Measurements from ENCODE around the gene ING4.

The ING4 gene

DNA sequence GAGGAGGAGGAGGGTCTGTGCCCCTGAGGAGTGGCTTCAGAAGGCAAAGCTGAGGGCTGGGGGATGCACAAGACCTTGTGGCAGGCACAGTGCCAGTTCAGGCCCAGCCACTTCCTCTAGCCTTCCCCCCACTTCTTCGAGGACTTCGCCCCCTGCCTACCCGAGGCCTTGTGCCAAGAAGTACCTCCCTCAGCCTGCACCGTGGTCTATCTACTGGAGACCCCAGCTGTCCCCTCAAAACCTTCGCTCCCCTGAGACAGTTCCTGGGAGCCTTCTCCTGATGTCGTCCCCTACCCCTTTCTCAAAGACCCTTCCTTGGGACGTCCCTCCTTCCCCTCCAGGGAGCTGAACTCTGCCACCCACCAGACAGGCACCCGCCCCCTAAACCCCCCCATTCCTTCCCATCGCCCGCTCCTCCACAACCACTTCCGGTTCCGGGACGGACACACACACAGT lies 25.7 kb upstream of the ING4 start:
- peak; percentile 2 for DNase-seq (ENCODE audit: low read depth, low spot score)

DNA sequence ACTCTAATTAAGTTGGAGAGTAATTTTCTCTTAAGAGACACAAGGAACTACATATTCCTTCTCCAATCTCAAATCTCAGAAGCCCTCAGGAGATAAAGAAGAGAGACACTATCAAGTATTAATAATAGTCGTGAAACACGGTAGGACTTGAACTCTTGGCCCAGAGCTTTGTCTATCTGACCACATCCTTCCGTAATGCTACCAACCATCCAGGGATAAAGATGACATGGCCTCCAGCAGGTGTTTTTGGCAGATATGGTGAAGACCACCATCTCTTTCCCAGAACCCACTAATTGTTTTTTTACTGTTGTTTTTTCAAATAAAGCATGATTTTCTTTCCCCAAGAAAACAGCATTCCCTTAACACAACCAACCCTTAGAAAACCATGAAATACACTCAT lies 22.9 kb upstream of the ING4 start:
- DNase-seq (ENCODE audit: low read depth, low spot score), result no peak

DNA sequence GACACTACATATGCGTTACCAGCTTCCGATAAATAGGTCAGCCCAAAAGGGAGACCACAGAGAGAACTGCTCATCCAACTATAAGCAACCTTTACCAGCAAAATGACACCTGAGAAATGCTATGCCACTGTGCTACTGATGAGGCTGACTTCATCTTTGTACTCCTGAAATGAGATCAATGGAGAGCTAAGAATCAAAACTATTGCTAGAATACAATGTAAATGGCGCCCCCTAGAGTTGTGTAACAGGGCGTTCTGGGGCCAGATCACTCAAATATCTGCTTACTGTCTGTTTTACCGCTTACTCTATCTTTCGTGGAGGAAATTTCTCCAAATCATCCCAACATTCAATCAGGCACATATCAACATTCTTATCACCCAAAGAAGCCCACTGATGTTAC lies 21.7 kb upstream of the ING4 start:
- peak; percentile 16 for DNase-seq (ENCODE audit: low read depth, low spot score)

DNA sequence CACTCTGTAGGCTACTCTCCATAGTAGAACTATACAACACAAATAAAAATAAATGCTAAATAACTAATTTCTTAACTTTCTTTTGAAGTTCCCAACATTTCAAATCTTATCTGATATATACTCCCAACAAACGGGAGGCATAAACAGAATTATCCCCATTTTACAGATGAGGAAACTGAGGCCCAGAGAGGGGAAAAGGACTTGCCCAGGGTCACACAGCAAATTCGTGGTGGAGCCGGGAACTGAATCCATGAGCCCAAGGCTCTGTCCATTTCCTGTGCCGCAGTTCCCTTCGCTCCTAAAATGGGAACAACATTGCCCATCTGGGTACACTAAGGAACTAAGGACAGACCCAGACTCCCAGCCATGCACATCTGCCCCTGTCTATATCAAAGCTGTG lies 14.0 kb upstream of the ING4 start:
- DNase-seq (ENCODE audit: low read depth, low spot score), result no peak

DNA sequence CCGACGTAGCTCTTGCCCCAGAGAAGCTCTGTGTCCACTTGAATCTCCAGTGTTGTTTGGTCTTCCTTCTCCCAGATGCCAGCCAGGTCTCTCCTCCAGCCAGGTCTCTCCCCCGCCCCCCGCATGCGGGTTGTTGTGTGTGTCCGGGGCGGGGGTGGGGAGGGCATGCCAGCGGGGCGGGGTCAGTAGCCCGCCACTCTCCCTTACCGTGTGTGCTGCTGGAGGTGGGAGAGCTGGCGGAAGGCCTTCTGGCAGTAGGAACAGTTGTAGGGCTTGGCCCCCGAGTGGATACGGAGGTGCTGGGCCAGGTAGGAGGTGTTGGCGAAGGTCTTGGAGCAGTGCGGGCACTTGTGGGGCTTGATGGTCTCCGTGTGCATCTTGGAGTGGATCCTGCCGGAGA lies 9.2 kb upstream of the ING4 start:
- DNase-seq (ENCODE audit: low read depth, low spot score), result no peak

DNA sequence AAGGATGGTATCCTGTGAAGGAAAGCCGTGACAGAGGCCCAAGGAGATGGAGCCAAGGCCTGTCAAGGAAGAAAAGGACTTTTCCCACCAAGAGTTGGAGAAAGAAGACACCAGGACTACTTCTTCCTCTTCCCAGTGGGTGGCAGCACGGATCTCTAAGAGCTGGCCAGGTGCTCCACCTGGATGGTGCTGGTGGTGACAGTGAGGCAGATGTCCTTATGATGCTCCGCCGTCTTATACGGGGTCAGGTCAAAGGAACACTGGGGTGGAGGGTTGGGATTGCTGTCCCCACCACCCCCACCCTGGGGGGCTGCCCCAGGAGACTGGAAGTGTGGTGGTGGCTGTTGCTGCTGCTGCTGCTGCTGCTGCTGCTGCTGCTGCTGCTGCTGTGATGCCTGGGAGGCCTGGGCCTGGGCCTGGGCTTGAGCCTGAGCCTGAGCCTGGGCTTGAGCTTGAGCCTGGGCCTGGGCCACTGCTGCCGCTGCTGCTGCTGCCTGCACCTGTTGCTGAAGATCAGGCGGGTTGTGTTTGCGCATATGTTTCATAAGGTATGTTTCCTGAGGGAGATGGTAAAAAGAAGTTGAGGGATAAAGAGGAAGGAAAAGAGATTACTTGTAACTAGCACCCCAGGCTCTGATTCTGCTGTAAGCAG lies 4.8 kb upstream of the ING4 start:
- DNase-seq (ENCODE audit: low read depth, low spot score), result no peak

DNA sequence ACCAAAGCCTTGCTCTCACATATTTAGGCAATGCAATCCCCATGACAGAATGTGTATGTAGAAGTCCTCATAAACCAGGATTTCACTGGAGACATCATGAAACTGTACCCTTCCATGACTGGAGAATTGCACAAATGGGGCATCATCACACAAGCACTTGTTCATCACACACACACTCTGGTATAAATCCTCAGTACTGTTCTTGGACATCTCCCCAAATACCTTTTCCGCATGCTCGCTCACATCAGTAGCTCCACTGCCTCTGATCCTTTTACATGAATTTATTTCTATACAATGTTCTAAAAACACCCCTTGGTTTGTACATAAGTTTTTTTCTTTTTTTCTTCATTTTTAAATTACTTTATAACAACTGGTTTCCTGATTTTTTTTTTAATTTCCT lies 3.3 kb upstream of the ING4 start:
- DNase-seq (ENCODE audit: low read depth, low spot score), result no peak

DNA sequence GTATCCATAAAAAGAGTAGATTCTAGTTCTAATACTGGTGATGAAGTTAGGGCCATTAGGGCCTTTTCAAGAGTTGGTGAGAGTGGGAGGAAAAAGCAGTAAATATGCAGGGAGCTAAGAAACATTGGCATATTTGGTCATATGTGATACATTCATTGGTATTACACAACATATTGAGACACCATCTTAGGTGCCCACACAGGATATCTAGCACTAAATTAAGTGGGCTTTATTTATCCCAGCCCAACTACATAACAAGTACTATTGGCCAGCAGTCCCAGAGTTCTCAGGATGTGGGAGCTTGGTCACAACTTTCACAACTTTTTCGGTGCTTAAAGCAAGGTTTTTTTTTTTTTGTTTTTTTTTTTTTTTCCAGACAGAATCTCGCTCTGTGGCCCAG lies 2.0 kb upstream of the ING4 start:
- no peak for DNase-seq (ENCODE audit: low read depth, low spot score)

DNA sequence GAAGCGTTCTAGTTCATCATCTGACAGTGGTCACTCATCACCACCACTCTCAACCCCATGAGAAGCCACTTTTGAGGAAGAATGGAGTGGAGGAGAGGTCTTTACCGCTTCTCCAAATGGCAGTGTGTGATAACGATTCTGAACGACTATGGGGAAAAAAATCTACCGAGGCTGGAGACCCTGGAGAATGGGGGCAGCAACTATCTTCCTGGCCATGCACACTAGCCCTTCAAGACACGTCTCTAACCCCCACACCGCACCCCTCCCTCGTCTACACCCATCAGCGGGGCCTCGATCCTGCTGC lies 365 bp downstream of the ING4 start:
- no peak for DNase-seq (ENCODE audit: low read depth, low spot score)

DNA sequence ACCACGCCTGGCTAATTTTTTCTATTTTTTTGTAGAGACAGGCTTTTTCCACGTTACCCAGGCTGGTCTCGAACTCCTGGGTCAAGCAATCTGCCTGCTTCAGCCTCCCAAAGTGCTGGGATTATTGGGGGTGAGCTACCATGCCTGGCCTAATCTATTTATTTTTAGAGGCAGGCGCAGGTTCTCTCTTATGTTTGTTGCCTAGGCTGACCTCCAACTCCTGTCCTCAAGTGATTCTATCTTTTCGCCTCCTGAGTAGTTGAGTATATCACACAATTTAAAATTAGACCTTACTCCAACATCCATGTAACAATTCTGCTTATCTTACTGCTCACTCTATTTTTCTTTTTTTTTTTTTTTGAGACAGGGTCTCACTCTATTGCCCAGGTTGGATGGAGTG lies 8.9 kb downstream of the ING4 start:
- DNase-seq (ENCODE audit: low read depth, low spot score), result no peak

DNA sequence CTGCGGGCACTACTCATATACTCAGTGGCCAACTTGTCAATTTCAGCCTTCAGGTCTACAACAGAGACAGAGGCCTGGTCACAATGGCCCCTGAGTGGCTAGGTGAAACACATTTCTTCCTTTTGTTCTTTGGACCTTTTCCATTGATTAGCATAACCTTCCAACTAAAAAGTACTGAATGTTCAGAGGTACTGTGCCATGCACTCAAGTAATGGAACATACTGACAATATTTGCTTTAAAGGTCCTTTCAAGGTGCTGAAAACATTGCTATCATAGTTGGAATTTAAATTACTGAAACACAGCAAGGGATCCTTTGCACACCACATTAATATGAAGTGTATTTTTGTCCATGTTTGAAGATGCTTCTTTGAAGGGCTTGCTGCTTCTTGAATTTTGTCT lies 9.6 kb downstream of the ING4 start:
- DNase-seq (ENCODE audit: low read depth, low spot score), result no peak

DNA sequence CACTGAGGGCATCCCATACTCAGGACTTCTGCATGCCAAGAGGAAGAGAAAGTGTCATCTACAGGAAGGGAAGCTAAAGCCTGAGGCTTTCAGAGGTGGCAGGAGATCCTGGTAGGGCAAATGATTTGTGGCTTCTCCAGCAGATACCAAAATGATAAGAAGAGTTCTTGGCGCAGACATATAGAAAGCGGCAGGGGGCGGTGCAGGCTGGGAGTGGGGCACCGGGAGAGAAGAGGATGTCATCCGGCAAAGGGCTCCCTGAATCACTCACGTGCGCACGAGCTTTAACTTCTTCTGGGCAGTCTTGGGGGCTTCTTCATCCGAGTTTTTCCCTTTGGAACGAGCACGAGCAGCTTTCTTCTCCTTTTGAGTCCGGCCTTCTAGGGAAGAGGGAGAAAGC lies 10.5 kb downstream of the ING4 start:
- DNase-seq (ENCODE audit: low read depth, low spot score), result no peak

DNA sequence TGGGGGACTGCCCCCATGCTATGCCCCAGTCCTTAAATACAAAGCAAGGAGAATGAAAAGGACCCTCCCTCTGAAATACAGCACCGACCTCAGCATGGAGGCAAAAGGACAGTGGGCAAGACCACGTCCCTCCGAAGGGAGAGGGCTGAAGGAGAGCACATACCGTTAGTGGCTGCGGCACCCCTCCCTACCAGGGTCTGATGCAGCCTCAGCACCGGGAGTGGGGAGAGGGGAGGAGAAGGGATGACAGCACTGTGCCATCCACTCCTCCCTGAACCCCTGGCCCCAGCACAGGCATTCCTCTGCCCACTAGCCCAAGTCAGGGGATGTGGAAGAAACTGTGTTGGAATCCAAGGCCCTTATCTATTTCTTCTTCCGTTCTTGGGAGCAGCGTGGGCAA lies 12.1 kb downstream of the ING4 start:
- DNase-seq (ENCODE audit: low read depth, low spot score), result no peak

DNA sequence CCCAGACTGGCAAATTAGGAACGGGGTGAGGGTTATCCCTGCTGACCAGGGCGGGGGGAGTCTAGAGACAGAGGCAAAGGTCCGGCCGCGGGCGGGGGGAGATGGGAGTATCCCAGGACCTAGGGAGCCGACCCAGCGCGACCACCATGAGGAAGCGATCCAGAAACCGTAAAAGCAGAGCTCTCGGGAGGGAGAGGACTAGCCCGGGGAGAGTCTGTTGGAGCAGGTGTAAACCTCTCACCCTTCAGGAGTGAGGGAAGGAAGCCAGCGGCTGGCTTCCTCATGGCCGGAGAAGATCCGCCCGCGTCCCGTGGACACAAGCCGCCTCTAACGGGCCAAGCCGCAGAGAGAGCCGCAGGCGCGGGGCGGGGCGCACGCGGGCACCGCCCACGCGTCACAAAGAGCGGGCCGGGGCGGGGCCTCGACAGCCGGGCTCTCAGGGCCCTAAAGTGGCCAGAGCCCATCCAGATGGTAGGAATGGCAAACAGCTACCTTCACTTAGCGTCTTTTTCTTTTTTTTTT lies 15.8 kb downstream of the ING4 start, which contains the start of gene ACRBP:
TSS of gene ACRBP (minus strand) at position 350 of the 522 bp plus-strand sequence. CDS start at position 284, 66 bp downstream.
- no peak for DNase-seq (ENCODE audit: low read depth, low spot score)

DNA sequence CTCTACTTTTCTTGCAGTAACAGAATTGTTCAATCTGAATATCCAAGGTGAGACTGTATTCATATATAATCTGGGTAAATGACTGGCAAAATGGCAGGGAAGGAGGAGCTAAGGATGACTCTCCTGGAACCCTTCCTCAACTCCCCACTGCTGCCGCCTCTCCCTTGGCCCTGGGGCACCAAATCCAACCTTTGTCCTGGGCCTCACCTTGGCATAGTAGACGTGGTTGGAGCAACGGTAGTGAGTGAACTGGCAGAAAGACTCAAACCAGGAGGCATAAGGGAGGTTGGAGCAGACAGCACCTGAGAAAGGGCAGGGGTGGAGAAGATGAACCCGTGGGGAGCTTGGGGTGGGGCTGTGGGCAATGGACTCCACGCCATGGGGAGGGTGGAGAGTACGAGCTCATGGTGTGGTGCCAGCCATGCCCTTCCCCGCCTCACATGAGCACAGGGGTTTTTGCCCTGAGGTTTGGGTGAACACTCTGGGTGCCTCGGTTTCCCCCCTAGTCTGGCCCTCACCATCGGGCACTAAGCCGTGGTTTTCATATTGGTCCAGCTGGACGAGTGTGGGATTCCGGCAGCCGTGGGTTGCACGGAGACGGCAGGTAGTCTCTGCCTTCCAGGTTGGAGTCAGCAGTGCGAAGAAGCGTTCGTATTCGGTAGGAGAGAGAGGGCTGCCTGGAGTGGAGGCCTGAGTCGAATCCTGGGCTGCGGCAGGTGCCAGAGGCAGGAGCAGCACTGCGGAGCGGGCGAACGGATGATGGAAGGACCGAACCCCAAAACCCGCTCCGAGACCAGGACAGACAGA lies 16.4 kb downstream of the ING4 start:
- DNase-seq (ENCODE audit: low read depth, low spot score), result no peak

DNA sequence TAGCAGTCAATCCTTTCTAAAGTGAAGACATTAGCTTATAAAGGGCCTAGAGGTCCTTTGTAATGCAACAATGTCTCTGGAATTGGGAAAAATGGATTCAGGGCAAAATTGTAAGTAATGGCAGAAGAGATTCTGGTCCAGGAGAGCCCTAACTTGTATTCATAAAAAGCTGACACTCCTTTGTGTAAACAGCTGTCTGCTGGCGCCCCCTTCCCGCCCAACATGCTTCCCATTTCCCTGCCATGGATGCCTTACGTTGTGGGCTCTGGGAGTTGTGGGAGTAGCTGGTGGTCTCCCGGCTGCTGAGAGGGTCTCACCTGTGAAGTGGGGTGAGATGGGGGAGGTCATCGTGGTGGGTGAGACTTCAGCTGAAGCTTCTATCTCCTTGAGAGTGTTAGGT lies 18.0 kb downstream of the ING4 start:
- no peak for DNase-seq (ENCODE audit: low read depth, low spot score)

DNA sequence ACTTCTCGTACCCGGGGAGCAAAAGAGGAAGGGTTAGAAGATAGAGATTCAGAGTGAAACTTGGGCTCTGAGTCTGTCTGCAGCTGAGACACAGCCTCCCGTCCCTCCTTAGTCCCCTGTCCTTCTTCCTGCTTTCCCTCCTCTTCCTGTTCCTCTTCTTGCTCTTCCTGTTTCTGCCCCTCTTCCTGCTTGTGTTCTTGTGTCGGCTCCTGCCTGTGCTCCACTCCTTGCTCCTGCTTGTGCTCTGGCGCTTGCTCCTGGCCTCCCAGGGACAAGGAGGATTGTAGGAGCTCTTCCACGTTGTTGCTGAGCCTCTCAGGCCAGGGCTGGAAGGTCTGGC lies 18.7 kb downstream of the ING4 start:
- DNase-seq (ENCODE audit: low read depth, low spot score), result no peak

DNA sequence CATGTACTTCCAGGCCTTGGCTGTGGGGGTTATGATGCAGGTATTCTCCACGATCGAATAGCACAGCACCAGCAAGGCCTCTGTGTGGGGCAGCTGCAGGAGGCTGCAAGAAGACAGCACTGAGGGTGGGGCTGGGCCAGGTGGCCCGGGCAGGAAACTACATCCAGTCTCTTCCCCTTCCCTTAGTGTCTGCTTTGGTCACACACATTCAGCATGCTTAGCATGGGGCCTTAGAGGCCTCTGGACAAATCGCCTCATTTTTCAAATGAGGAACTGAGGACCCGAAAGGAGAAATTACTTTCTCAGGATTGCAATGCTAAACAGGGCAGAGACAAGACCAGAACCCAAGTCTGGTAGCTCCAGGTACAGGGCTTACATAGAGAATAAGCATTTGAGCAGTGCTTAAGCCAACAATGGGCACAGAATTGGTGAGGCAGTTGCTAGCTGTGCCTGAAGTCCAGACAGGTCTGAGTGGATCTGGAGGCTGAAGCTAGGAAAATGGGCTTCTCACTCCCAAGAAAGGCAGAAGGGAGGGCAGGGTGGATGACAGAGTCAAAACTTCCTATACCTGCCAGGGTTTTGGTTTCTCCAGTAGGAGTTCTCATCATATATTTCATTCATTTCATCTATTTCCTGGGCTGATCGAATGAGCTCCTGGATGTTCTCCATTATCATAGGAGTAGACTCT lies 19.2 kb downstream of the ING4 start:
- DNase-seq (ENCODE audit: low read depth, low spot score), result no peak

DNA sequence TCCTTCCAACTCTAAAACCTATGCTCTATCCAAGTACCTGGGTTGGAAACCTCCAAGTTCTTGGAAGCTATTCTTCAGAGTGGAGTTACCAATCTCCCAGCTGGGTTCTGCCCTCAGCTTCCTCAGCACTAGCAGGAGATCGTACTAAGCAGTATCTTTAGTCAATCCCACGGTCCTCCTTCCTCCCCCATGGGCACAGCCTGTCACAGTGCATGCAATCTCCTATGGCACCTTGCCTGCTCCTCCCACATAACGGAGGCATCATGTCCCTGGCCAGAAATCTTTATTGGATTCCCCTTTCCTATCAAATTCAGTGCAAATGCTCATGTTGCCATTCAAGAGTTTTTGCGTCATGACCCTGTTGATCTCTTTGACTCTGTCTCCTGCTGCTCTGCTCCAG lies 21.8 kb downstream of the ING4 start:
- DNase-seq (ENCODE audit: low read depth, low spot score), result no peak

DNA sequence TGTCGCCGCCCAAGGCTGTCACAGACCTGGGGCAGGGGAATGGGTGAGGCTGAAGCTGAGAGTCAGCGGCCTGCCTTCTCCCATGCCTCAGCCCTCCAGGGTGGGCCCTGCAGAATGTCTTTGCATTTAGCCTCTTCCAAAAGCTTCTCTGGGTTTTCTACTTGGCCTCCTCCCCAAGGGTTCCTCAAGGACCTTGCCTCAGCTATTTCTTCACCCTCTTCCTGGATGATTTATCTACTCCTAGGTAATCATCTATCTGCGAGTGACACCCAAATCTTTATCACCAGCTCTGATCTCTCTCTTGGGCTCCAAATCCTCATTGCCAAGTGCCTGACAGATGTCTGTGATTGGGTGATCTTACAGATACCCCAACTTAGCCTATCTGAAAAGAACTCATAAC lies 22.4 kb downstream of the ING4 start:
- no peak for DNase-seq (ENCODE audit: low read depth, low spot score)

DNA sequence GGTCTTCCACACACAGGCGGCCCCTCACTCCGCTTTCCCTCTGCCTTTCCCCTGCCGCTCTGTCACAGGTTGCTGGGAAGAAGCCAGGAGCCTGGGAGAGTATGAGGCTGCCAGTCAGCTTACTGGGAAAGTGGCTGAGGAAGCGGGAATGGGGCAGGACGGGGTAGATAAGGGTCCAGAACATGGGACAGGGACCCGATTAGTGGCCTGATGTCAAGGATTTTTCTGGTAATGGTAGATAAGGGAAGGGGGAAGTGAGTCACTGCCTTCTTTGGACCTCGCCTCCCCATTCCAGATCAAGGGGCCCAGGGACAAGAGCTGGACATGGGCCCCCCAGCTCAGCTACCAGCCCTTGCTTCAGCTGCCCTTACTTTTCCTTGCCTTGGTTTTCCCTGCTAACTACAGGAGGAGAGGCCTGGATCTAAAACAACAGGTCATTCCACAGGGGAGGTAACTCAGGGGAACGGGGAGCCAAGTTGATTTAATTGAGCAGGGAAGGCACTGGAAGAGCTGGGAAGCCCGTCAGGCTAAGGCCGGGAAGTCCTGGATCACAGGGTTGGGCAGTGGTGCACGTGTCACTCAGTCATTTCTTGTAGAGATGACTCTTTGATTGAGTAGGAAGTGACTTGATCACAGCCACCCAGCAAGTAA lies 23.6 kb downstream of the ING4 start:
- no peak for DNase-seq (ENCODE audit: low read depth, low spot score)

DNA sequence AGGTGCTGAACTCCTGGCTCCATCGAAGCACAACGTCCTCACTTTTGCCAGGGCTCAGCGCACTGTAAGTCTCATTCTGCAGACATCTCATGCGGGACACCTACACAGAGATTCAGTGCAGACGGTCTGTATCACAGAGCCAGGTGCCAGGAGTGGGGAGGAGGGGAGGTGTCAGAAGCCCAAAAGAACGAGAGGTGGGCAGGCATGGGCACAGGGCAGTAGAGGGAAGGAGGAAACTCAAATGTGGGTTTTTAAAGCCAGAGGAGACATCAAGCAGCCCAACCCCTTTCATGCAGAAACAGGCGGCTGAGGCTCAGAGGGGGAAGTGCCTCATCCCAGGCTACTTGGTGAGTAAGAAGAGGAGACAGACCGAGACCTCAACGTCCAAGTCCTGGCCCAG lies 24.6 kb downstream of the ING4 start:
- no peak for DNase-seq (ENCODE audit: low read depth, low spot score)
